Panc1 (cell line): ENCODE data around the gene WDR70. TPM values are rescaled to one million over a fixed set of nuclear protein-coding genes. Genes with fewer than 3 reads are reported as not detected.
A peak's percentile ranks its signal among the peaks of the same experiment; 100 is the strongest.

Experiments
- ATAC-seq: fragments of 200-7000 bp; cut with Tn5 transposase; 2 replicates; pipeline ENCODE4 v1.9.1; 2020; ENCODE audit warnings: mild to moderate bottlenecking, moderate library complexity
- BruUV-seq: library from RNA; stranded (reverse); fragments of 400-500 nt; replicated peaks from 2 replicates; lab custom pipeline; 2021; lab: Mats Ljungman, UMichigan
- CTCF ChIA-PET: fragments of 300-600 bp; sonication (Branson Sonifier 250); formaldehyde crosslinking; loops from one replicate; lab custom pipeline; 2022; ENCODE audit warnings: antibody characterized with exemption; lab: Charles Lee
- POLR2A ChIA-PET: fragments of 300-600 bp; sonication (Branson Sonifier 250); formaldehyde crosslinking; loops from one replicate; lab custom pipeline; 2022; ENCODE audit warnings: antibody characterized with exemption; lab: Charles Lee
- DNase-seq: peaks from one replicate; pipeline ENCODE4 v3.0.0-alpha.2; 2010; ENCODE audit warnings: low read depth, low spot score
- H3K27ac ChIP-seq: 2 replicates; pipeline ENCODE4 v1.5.1; 2011; ENCODE audit warnings: mild to moderate bottlenecking, low read length, inconsistent platforms
- H3K27me3 ChIP-seq: fragments of 200-500 bp; sonication (Bioruptor generic); 2 replicates; pipeline ENCODE4 v1.6.0; 2014; ENCODE audit warnings: low read length, inconsistent platforms; ENCODE audit not compliant: control insufficient read depth, insufficient read depth
- H3K36me3 ChIP-seq: fragments of 200-500 bp; sonication (Bioruptor generic); 2 replicates; pipeline ENCODE4 v1.5.1; 2014; ENCODE audit warnings: inconsistent platforms, mild to moderate bottlenecking, low read length, moderate library complexity; ENCODE audit not compliant: control insufficient read depth, insufficient read depth
- H3K4me1 ChIP-seq: 2 replicates; pipeline ENCODE4 v1.5.1; 2011; ENCODE audit warnings: inconsistent platforms, mild to moderate bottlenecking, low read length, moderate library complexity; ENCODE audit not compliant: control insufficient read depth, insufficient read depth
- H3K4me3 ChIP-seq, 2 experiments: 2 replicates each; pipeline ENCODE4 v1.5.1; 2011 to 2012; ENCODE audit warnings: low read depth in 2 of 2, low read length in 2 of 2, mild to moderate bottlenecking in 2 of 2, inconsistent platforms in 1 of 2, moderate library complexity in 1 of 2
- H3K9me3 ChIP-seq: fragments of 200-500 bp; sonication (Bioruptor generic); 2 replicates; pipeline ENCODE4 v1.5.1; 2014; ENCODE audit warnings: low read depth, mild to moderate bottlenecking, inconsistent platforms, low read length, moderate library complexity; ENCODE audit not compliant: control insufficient read depth, insufficient read depth
- POLR2AphosphoS5 ChIP-seq: IDR thresholded peaks from 2 replicates; pipeline ENCODE4 v1.6.1; 2012; ENCODE audit warnings: mild to moderate bottlenecking, low read depth, low read length, moderate library complexity
- SIN3A ChIP-seq: IDR thresholded peaks from 2 replicates; pipeline ENCODE4 v1.6.1; 2012; ENCODE audit warnings: low read depth, mild to moderate bottlenecking, low read length, moderate library complexity, borderline replicate concordance; ENCODE audit not compliant: insufficient read depth
- TCF7L2 ChIP-seq: IDR thresholded peaks from 2 replicates; pipeline ENCODE4 v1.6.1; 2011; ENCODE audit warnings: mild to moderate bottlenecking, low read depth, low read length, inconsistent platforms
- in situ Hi-C: cut with HindIII; loops from 2 replicates; pipeline ENCODE4 v1.10.0; 2016; ENCODE audit warnings: low sequenced_read_pairs, low pct_unique_long_range_greater_than_20kb
- intact Hi-C: fragments of 100-400 bp; cut with micrococcal nuclease; formaldehyde crosslinking; loops from one replicate; pipeline ENCODE4 v1.10.0; 2022; ENCODE audit not compliant: unreplicated experiment
- total RNA-seq: library from RNA; stranded (reverse); gene quantifications from one replicate; pipeline ENCODE4 v1.2.1, GENCODE V29; 2021; ENCODE audit not compliant: unreplicated experiment
- TF ChIP-seq, protein P1 (sequence below), 2 experiments: IDR thresholded peaks; 2 replicates each; pipeline ENCODE4 v1.6.1; 2011 to 2012; ENCODE audit warnings: low read depth in 2 of 2, control low read depth in 1 of 2, low read length in 1 of 2, mild to moderate bottlenecking in 1 of 2, moderate library complexity in 1 of 2; ENCODE audit not compliant: insufficient read depth in 1 of 2
- TF ChIP-seq, protein P2 (sequence below): fragments of 450-650 bp; IDR thresholded peaks from 2 replicates; pipeline ENCODE4 v1.5.1; 2017; ENCODE audit warnings: mild to moderate bottlenecking

The WDR70 gene
- total RNA-seq, 1 experiment from 2014 or later, result 29.5 TPM

GRCh38 chr5:37396352-37396751 lies 17.2 kb downstream of the WDR70 start:
- TF ChIP-seq, protein P1, sequence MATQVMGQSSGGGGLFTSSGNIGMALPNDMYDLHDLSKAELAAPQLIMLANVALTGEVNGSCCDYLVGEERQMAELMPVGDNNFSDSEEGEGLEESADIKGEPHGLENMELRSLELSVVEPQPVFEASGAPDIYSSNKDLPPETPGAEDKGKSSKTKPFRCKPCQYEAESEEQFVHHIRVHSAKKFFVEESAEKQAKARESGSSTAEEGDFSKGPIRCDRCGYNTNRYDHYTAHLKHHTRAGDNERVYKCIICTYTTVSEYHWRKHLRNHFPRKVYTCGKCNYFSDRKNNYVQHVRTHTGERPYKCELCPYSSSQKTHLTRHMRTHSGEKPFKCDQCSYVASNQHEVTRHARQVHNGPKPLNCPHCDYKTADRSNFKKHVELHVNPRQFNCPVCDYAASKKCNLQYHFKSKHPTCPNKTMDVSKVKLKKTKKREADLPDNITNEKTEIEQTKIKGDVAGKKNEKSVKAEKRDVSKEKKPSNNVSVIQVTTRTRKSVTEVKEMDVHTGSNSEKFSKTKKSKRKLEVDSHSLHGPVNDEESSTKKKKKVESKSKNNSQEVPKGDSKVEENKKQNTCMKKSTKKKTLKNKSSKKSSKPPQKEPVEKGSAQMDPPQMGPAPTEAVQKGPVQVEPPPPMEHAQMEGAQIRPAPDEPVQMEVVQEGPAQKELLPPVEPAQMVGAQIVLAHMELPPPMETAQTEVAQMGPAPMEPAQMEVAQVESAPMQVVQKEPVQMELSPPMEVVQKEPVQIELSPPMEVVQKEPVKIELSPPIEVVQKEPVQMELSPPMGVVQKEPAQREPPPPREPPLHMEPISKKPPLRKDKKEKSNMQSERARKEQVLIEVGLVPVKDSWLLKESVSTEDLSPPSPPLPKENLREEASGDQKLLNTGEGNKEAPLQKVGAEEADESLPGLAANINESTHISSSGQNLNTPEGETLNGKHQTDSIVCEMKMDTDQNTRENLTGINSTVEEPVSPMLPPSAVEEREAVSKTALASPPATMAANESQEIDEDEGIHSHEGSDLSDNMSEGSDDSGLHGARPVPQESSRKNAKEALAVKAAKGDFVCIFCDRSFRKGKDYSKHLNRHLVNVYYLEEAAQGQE (IDR thresholded peaks at IDR 0.05; ENCODE audit: insufficient read depth in 1 of 2, low read depth in 2 of 2, low read length in 1 of 2), result no peak
- TF ChIP-seq SIN3A (no peak), POLR2AphosphoS5 (no peak), TCF7L2 (no peak)
- TF ChIP-seq, protein P2, sequence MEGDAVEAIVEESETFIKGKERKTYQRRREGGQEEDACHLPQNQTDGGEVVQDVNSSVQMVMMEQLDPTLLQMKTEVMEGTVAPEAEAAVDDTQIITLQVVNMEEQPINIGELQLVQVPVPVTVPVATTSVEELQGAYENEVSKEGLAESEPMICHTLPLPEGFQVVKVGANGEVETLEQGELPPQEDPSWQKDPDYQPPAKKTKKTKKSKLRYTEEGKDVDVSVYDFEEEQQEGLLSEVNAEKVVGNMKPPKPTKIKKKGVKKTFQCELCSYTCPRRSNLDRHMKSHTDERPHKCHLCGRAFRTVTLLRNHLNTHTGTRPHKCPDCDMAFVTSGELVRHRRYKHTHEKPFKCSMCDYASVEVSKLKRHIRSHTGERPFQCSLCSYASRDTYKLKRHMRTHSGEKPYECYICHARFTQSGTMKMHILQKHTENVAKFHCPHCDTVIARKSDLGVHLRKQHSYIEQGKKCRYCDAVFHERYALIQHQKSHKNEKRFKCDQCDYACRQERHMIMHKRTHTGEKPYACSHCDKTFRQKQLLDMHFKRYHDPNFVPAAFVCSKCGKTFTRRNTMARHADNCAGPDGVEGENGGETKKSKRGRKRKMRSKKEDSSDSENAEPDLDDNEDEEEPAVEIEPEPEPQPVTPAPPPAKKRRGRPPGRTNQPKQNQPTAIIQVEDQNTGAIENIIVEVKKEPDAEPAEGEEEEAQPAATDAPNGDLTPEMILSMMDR, result no peak
- in situ Hi-C loops (no loop called here), intact Hi-C loops (no loop called here)
- TSS peak; percentile 61 for BruUV-seq
- Histone ChIP-seq H3K36me3 (peaks cover 5% of the 10 kb centered on the region; the same call in 1 of the 2 replicates), H3K27me3 (no peaks in the 10 kb centered on the region), H3K4me3 (no peak overlapping the region), H3K4me1 (no peaks in the 10 kb centered on the region), H3K9me3 (no peaks in the 10 kb centered on the region), H3K27ac (no peak overlapping the region)
- no peak for ATAC-seq
- CTCF ChIA-PET, result no interaction called here
- DNase-seq, result no peak
- POLR2A ChIA-PET, result no interaction called here

DNA sequence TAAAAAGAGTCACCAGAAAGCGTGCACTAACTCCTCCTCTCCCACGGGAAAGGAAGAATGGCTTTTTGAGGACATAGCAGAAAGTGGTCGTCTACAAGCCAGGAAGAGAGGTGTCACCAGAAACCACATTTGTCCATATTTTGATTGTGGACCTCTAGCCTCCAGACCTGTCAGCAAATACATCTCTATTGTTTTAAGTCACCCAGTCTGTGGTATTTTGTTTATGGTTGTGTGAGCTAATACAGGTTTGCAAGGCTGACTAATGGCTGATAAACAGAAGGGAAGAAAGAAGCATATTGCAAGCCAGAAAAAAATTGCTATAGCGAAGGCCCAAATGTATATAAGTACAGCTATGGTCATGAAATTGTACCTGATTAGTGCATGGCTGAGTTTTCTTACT lies 21.4 kb downstream of the WDR70 start:
- POLR2A ChIA-PET, result interaction anchor here (0.7 kb wide), 1 partner anchor 154 kb away, joined by 5 read pairs; no protein-coding TSS in a partner anchor
- no peaks in the 10 kb centered on the region for H3K27me3 ChIP-seq
- in situ Hi-C loops (no loop called here), intact Hi-C loops (no loop called here)
- no peaks in the 10 kb centered on the region for H3K4me1 ChIP-seq
- no peaks in the 10 kb centered on the region for H3K9me3 ChIP-seq
- TF ChIP-seq, protein P1 (IDR thresholded peaks at IDR 0.05; ENCODE audit: insufficient read depth in 1 of 2, low read depth in 2 of 2, low read length in 1 of 2), result no peak
- TF ChIP-seq TCF7L2 (no peak), POLR2AphosphoS5 (no peak), SIN3A (no peak)
- TF ChIP-seq, protein P2, result no peak
- H3K4me3 ChIP-seq, result no peak overlapping the region
- no peaks in the 10 kb centered on the region for H3K36me3 ChIP-seq
- CTCF ChIA-PET, result no interaction called here
- no peak for DNase-seq
- peak; percentile 51; the same call in 1 of the 2 replicates for ATAC-seq
- no TSS peak for BruUV-seq
- no peak overlapping the region for H3K27ac ChIP-seq
